GM12878 (cell line): ENCODE results near the gene PRR12. TPM values are rescaled to one million over a fixed set of nuclear protein-coding genes. Genes with fewer than 3 reads are reported as not detected.

ENCODE experiments used
- ATAC-seq: fragments of 200-7000 bp; cut with Tn5 transposase; 3 replicates; pipeline ENCODE4 v1.9.1; 2020; ENCODE audit warnings: mild to moderate bottlenecking, moderate library complexity
- BruUV-seq: library from RNA; stranded (reverse); fragments of 400-500 nt; replicated peaks from 2 replicates; lab custom pipeline; 2021; lab: Mats Ljungman, UMichigan
- CTCF ChIA-PET: fragments of 300-600 bp; sonication (Branson Sonifier 250); formaldehyde crosslinking; extraction: SDS; loops from one replicate; lab custom pipeline; 2021; ENCODE audit warnings: inconsistent platforms; lab: Yijun Ruan, JAX
- POLR2A ChIA-PET: fragments of 350-600 bp; formaldehyde crosslinking; extraction: SDS; loops from one replicate; lab custom pipeline; 2021; ENCODE audit warnings: inconsistent platforms; lab: Charles Lee
- RAD21 ChIA-PET: fragments of 300-600 bp; sonication (Branson Sonifier 250); formaldehyde crosslinking; loops from one replicate; lab custom pipeline; 2023; ENCODE audit warnings: antibody characterized with exemption; ENCODE audit not compliant: unreplicated experiment; lab: Charles Lee
- SMC1A ChIA-PET: fragments of 300-600 bp; sonication (Branson Sonifier 250); formaldehyde crosslinking; loops from one replicate; lab custom pipeline; 2023; ENCODE audit not compliant: unreplicated experiment, uncharacterized antibody; lab: Charles Lee
- DNase-seq: peaks from one replicate; pipeline ENCODE4 v3.0.0-alpha.2; 2011; ENCODE audit warnings: low read depth, low spot score
- FAIRE-seq: peaks from 3 replicates; lab custom pipeline; 2011; peaks lifted over from hg19 to GRCh38; lab: Jason Lieb, UNC
- H2AFZ ChIP-seq: 2 replicates; pipeline ENCODE4 v1.6.0; 2011; ENCODE audit warnings: low read depth, low read length, control low read depth; ENCODE audit not compliant: control insufficient read depth
- H3K27ac ChIP-seq: 2 replicates; pipeline ENCODE4 v1.5.1; 2011; ENCODE audit warnings: control low read depth; ENCODE audit not compliant: control insufficient read depth, insufficient read depth
- H3K27me3 ChIP-seq, 2 experiments: replicated peaks in 1 of 2; 2 replicates each; pipeline versions ENCODE4 v1.6.0 to v1.6.1; 2011; ENCODE audit warnings: low read length in 1 of 2; ENCODE audit not compliant: control insufficient read depth in 2 of 2, insufficient read depth in 2 of 2
- H3K36me3 ChIP-seq, 2 experiments: 2 replicates each; pipeline ENCODE4 v1.5.1; 2011; ENCODE audit warnings: low read length in 1 of 2; ENCODE audit not compliant: control insufficient read depth in 2 of 2, insufficient read depth in 2 of 2
- H3K4me1 ChIP-seq: 2 replicates; pipeline ENCODE4 v1.6.1; 2011; ENCODE audit warnings: mild to moderate bottlenecking, low read length, moderate library complexity, mixed read lengths; ENCODE audit not compliant: control insufficient read depth, insufficient read depth
- H3K4me2 ChIP-seq: 2 replicates; pipeline ENCODE4 v1.6.0; 2011; ENCODE audit warnings: control low read depth; ENCODE audit not compliant: control insufficient read depth, insufficient read depth
- H3K4me3 ChIP-seq: fragments of 200-600 bp; sonication (generic); 2 replicates; pipeline ENCODE4 v1.5.1; 2016
- H3K79me2 ChIP-seq: 2 replicates; pipeline ENCODE4 v1.6.0; 2011; ENCODE audit warnings: low read length; ENCODE audit not compliant: control insufficient read depth, insufficient read depth
- H3K9ac ChIP-seq: 2 replicates; pipeline ENCODE4 v1.8.0; 2011; ENCODE audit warnings: low read length, control low read depth, mixed read lengths; ENCODE audit not compliant: control insufficient read depth, insufficient read depth
- H3K9me3 ChIP-seq: replicated peaks from 3 replicates; pipeline ENCODE4 v1.5.1; 2011; ENCODE audit warnings: mild to moderate bottlenecking, low read length; ENCODE audit not compliant: control insufficient read depth, insufficient read depth
- H4K20me1 ChIP-seq: 2 replicates; pipeline ENCODE4 v1.6.0; 2011; ENCODE audit not compliant: control insufficient read depth, insufficient read depth
- POLR2AphosphoS2 ChIP-seq: IDR thresholded peaks from 2 replicates; pipeline ENCODE4 v1.6.1; 2011; ENCODE audit warnings: low read depth, mild to moderate bottlenecking, low read length, improper control_type of control experiment, moderate library complexity
- whole genome bisulfite sequencing: methylation state at CpG from one replicate; pipeline ENCODE4 v1.1.6; 2016; ENCODE audit warnings: low lambda C conversion rate; ENCODE audit not compliant: insufficient replicate concordance, insufficient coverage; ENCODE audit errors: missing lambda C conversion rate; 5-methylcytosine and 5-hydroxymethylcytosine counted together
- in situ Hi-C: fragments of 300-500 bp; cut with MboI; formaldehyde crosslinking; loops from 9 replicates; pipeline ENCODE4 v1.14.3; 2018; ENCODE audit warnings: mixed read lengths
- intact Hi-C: fragments of 100-400 bp; cut with micrococcal nuclease; formaldehyde crosslinking; loops from one replicate; pipeline ENCODE4 v1.14.2; 2022; ENCODE audit not compliant: unreplicated experiment
- polyA plus RNA-seq, 11 experiments: library from polyadenylated mRNA; depleted of rRNA in 4 of 11; unstranded in 6 of 11; stranded (reverse) in 5 of 11; fragments of >200 nt; fragmentation: Nextera tagmentation in 4 of 11; fragmentation: Illumina TruSeq in 1 of 11; extraction: Ambion mirVana in 4 of 11; extraction: Trizol in 1 of 11; gene quantifications; 1 replicate in 1 of 11; 2 replicates in 10 of 11; pipeline versions ENCODE4 v1.2.1 to v1.2.3, GENCODE V29; 2011 to 2016; ENCODE audit warnings: inconsistent platforms in 2 of 11, missing spikeins in 2 of 11, low read depth in 1 of 11
- total RNA-seq, 4 experiments: library from RNA; depleted of rRNA in 3 of 4; stranded (reverse); fragments of >200 nt in 3 of 4; fragmentation: Illumina TruSeq in 1 of 4; extraction: Trizol in 1 of 4; gene quantifications; 2 replicates each; pipeline versions ENCODE4 v1.2.1 to v1.2.3, GENCODE V29; 2013 to 2021
- TF ChIP-seq, protein P1 (sequence below): fragments of 450-650 bp; IDR thresholded peaks from 2 replicates; pipeline ENCODE4 v1.6.1; 2017; ENCODE audit warnings: mild to moderate bottlenecking, moderate library complexity

The PRR12 gene
- total and polyA plus RNA-seq, 10 of the 15 experiments (the other 5 are each of a cell fraction or from before 2014, with no cell fraction given): 0.02 to 25.3 (median 1.6) TPM

DNA sequence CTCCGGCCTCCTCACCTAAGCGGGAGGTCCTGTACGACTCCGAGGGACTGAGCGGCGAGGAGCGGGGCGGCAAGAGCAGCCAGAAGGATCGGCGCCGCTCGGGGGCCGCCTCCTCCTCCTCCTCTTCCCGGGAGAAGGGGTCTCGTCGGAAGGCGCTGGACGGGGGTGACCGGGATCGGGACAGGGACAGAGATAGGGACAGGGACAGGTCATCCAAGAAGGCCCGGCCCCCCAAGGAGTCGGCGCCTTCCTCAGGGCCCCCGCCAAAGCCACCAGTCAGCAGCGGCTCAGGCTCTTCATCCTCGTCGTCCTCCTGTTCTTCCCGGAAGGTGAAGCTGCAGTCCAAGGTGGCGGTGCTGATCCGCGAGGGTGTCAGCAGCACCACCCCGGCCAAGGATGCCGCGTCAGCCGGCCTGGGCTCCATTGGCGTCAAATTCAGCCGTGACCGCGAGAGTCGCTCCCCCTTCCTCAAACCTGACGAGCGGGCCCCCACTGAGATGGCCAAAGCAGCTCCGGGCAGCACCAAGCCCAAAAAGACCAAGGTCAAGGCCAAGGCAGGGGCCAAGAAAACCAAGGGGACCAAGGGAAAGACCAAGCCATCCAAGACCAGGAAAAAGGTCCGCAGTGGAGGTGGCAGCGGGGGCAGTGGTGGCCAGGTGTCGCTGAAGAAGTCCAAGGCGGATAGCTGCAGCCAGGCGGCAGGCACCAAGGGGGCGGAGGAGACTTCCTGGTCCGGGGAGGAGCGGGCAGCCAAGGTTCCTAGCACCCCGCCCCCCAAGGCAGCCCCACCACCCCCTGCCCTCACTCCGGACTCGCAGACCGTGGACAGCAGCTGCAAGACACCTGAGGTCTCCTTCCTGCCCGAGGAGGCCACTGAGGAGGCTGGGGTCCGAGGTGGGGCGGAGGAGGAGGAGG is 61.8 kb downstream of the PRR12 start:
- TF ChIP-seq, protein P1, sequence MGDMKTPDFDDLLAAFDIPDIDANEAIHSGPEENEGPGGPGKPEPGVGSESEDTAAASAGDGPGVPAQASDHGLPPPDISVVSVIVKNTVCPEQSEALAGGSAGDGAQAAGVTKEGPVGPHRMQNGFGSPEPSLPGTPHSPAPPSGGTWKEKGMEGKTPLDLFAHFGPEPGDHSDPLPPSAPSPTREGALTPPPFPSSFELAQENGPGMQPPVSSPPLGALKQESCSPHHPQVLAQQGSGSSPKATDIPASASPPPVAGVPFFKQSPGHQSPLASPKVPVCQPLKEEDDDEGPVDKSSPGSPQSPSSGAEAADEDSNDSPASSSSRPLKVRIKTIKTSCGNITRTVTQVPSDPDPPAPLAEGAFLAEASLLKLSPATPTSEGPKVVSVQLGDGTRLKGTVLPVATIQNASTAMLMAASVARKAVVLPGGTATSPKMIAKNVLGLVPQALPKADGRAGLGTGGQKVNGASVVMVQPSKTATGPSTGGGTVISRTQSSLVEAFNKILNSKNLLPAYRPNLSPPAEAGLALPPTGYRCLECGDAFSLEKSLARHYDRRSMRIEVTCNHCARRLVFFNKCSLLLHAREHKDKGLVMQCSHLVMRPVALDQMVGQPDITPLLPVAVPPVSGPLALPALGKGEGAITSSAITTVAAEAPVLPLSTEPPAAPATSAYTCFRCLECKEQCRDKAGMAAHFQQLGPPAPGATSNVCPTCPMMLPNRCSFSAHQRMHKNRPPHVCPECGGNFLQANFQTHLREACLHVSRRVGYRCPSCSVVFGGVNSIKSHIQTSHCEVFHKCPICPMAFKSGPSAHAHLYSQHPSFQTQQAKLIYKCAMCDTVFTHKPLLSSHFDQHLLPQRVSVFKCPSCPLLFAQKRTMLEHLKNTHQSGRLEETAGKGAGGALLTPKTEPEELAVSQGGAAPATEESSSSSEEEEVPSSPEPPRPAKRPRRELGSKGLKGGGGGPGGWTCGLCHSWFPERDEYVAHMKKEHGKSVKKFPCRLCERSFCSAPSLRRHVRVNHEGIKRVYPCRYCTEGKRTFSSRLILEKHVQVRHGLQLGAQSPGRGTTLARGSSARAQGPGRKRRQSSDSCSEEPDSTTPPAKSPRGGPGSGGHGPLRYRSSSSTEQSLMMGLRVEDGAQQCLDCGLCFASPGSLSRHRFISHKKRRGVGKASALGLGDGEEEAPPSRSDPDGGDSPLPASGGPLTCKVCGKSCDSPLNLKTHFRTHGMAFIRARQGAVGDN: no peak
- TF ChIP-seq POLR2AphosphoS2: 0 out of 2 replicates have a peak, but pooled peaks have one; percentile 16
- SMC1A ChIA-PET: no interaction called here
- H3K4me1 ChIP-seq: no peaks in the 10 kb centered on the region
- no peaks in the 10 kb centered on the region for H3K79me2 ChIP-seq
- no peak overlapping the region for H3K4me2 ChIP-seq
- FAIRE-seq (no peak), DNase-seq (no peak), ATAC-seq (no peak)
- RAD21 ChIA-PET: no interaction called here
- H2AFZ ChIP-seq: no peak overlapping the region
- no peaks in the 10 kb centered on the region for H3K9me3 ChIP-seq
- H3K27me3 ChIP-seq: no peaks in the 10 kb centered on the region
- POLR2A ChIA-PET: no interaction called here
- 99% methylated on average over 36 of the region's 58 CpGs for WGBS
- no peak overlapping the region for H3K27ac ChIP-seq
- in situ Hi-C loops: no loop called here
- no peak overlapping the region for H3K4me3 ChIP-seq
- H3K36me3 ChIP-seq: peaks cover 0 to 24% of the 10 kb centered on the region in 2 experiments; a peak in 3 of 4 replicates
- intact Hi-C loops: no loop called here
- no TSS peak for BruUV-seq
- no peak overlapping the region for H3K9ac ChIP-seq
- no peaks in the 10 kb centered on the region for H4K20me1 ChIP-seq
- CTCF ChIA-PET: no interaction called here
